HepG2 (cell line): ENCODE results near the gene MFRP. TPM values are rescaled to one million over a fixed set of nuclear protein-coding genes. Genes with fewer than 3 reads are reported as not detected.
A peak's percentile ranks its signal among the peaks of the same experiment; 100 is the strongest.

Experiments used
- CEBPB ChIP-seq: IDR thresholded peaks from 2 replicates; pipeline ENCODE4 v1.6.1; 2011; ENCODE audit warnings: low read depth, low read length, improper control_type of control experiment, borderline replicate concordance
- GABPB1 ChIP-seq: IDR thresholded peaks from 2 replicates; pipeline ENCODE4 v1.6.1; 2016; ENCODE audit warnings: mild to moderate bottlenecking, missing genetic modification reagents, moderate library complexity, missing compliant biosample characterization
- HES4 ChIP-seq: sonication (generic); formaldehyde crosslinking; IDR thresholded peaks from 2 replicates; pipeline ENCODE4 v1.9.0; 2021; ENCODE audit warnings: mild to moderate bottlenecking, missing genetic modification reagents, borderline replicate concordance
- HOXA5 ChIP-seq: sonication (generic); formaldehyde crosslinking; IDR thresholded peaks from 2 replicates; pipeline ENCODE4 v1.4.0; 2020; ENCODE audit warnings: missing genetic modification reagents
- JUND ChIP-seq: sonication (generic); formaldehyde crosslinking; IDR thresholded peaks from 2 replicates; pipeline ENCODE4 v1.8.0; 2022; ENCODE audit warnings: mild to moderate bottlenecking, missing genetic modification reagents
- KLF16 ChIP-seq, 2 experiments: sonication (generic) in 1 of 2; formaldehyde crosslinking in 1 of 2; IDR thresholded peaks; 2 replicates each; pipeline versions ENCODE4 v1.6.1 to v1.8.0; 2016 to 2023; ENCODE audit warnings: missing genetic modification reagents in 2 of 2, missing compliant biosample characterization in 1 of 2
- MXD4 ChIP-seq: IDR thresholded peaks from 2 replicates; pipeline ENCODE4 v1.6.1; 2016; ENCODE audit warnings: mild to moderate bottlenecking, missing biosample characterization, missing genetic modification reagents
- NFKB2 ChIP-seq: sonication (generic); formaldehyde crosslinking; IDR thresholded peaks from 2 replicates; pipeline ENCODE4 v1.4.0; 2020; ENCODE audit warnings: missing genetic modification reagents, borderline replicate concordance
- NONO ChIP-seq, 2 experiments: fragments of 450-650 bp in 1 of 2; sonication (generic) in 1 of 2; formaldehyde crosslinking in 1 of 2; IDR thresholded peaks in 1 of 2; conservative IDR thresholded peaks in 1 of 2; 2 replicates each; pipeline versions ENCODE4 v1.6.1 to v1.8.0; 2017 to 2022; ENCODE audit warnings: mild to moderate bottlenecking in 1 of 2, missing genetic modification reagents in 1 of 2, moderate library complexity in 1 of 2
- NR2F6 ChIP-seq, 2 experiments: IDR thresholded peaks; 2 replicates each; pipeline ENCODE4 v1.6.1; 2016; ENCODE audit warnings: antibody characterized with exemption in 1 of 2, mild to moderate bottlenecking in 1 of 2
- PAX8 ChIP-seq: sonication (generic); formaldehyde crosslinking; IDR thresholded peaks from 2 replicates; pipeline ENCODE4 v1.8.0; 2022; ENCODE audit warnings: mild to moderate bottlenecking, missing genetic modification reagents, borderline replicate concordance
- POLR2A ChIP-seq, 2 experiments: IDR thresholded peaks; 2 replicates each; pipeline ENCODE4 v1.6.1; 2011; ENCODE audit warnings: low read depth in 2 of 2, low read length in 2 of 2, mild to moderate bottlenecking in 1 of 2, moderate library complexity in 1 of 2; ENCODE audit not compliant: insufficient read depth in 1 of 2
- SALL1 ChIP-seq: sonication (generic); formaldehyde crosslinking; IDR thresholded peaks from 2 replicates; pipeline ENCODE4 v1.8.0; 2022; ENCODE audit warnings: mild to moderate bottlenecking, missing genetic modification reagents
- TAF1 ChIP-seq: sonication (generic); formaldehyde crosslinking; IDR thresholded peaks from 2 replicates; pipeline ENCODE4 v1.4.0; 2020; ENCODE audit warnings: missing genetic modification reagents
- TEAD2 ChIP-seq: sonication (generic); formaldehyde crosslinking; IDR thresholded peaks from 2 replicates; pipeline ENCODE4 v1.9.0; 2021; ENCODE audit warnings: missing genetic modification reagents
- TFDP2 ChIP-seq: sonication (generic); formaldehyde crosslinking; IDR thresholded peaks from 2 replicates; pipeline ENCODE4 v1.4.0; 2020; ENCODE audit warnings: missing genetic modification reagents
- ZBTB42 ChIP-seq: sonication (generic); formaldehyde crosslinking; IDR thresholded peaks from 2 replicates; pipeline ENCODE4 v1.5.0; 2020; ENCODE audit warnings: mild to moderate bottlenecking, missing genetic modification reagents
- ZFP41 ChIP-seq: sonication (generic); formaldehyde crosslinking; IDR thresholded peaks from 2 replicates; pipeline ENCODE4 v1.4.0; 2020; ENCODE audit warnings: mild to moderate bottlenecking, missing genetic modification reagents, borderline replicate concordance
- ZNF205 ChIP-seq: IDR thresholded peaks from 2 replicates; pipeline ENCODE4 v1.6.1; 2018; ENCODE audit warnings: missing biosample characterization, missing genetic modification reagents
- ZNF335 ChIP-seq: sonication (generic); formaldehyde crosslinking; IDR thresholded peaks from 2 replicates; pipeline ENCODE4 v1.4.0; 2020; ENCODE audit warnings: missing genetic modification reagents
- ZNF382 ChIP-seq: sonication (generic); formaldehyde crosslinking; IDR thresholded peaks from 2 replicates; pipeline ENCODE4 v1.5.0; 2020; ENCODE audit warnings: missing genetic modification reagents, mild to moderate bottlenecking, borderline replicate concordance
- ZNF563 ChIP-seq: sonication (generic); formaldehyde crosslinking; IDR thresholded peaks from 2 replicates; pipeline ENCODE4 v1.8.0; 2022; ENCODE audit warnings: mild to moderate bottlenecking, moderate library complexity, missing genetic modification reagents
- ZNF777 ChIP-seq: sonication (generic); formaldehyde crosslinking; IDR thresholded peaks from 2 replicates; pipeline ENCODE4 v1.4.0; 2020; ENCODE audit warnings: missing genetic modification reagents
- ZSCAN29 ChIP-seq: sonication (generic); formaldehyde crosslinking; conservative IDR thresholded peaks from 2 replicates; pipeline ENCODE4 v1.4.0; 2020; ENCODE audit warnings: mild to moderate bottlenecking, missing genetic modification reagents
- ZSCAN31 ChIP-seq: sonication (generic); formaldehyde crosslinking; IDR thresholded peaks from 2 replicates; pipeline ENCODE4 v1.5.0; 2020; ENCODE audit warnings: low read depth, mild to moderate bottlenecking, missing genetic modification reagents
- polyA plus RNA-seq, 8 experiments: library from polyadenylated mRNA; depleted of rRNA in 3 of 8; stranded (reverse) in 7 of 8; unstranded in 1 of 8; fragments of >200 nt; fragmentation: Illumina TruSeq in 4 of 8; extraction: Trizol in 4 of 8; gene quantifications; 2 replicates each; pipeline versions ENCODE4 v1.2.1 to v1.2.3, GENCODE V29; 2011 to 2016; ENCODE audit warnings: low read depth in 4 of 8, missing spikeins in 1 of 8, mixed read lengths in 1 of 8; ENCODE audit not compliant: insufficient read depth in 1 of 8
- total RNA-seq, 5 experiments: library from RNA; depleted of rRNA; stranded (reverse); fragments of >200 nt; fragmentation: Illumina TruSeq; extraction: Trizol; gene quantifications; 2 replicates each; pipeline ENCODE4 v1.2.3, GENCODE V29; 2016; ENCODE audit warnings: low read depth in 1 of 5
- TF ChIP-seq, protein P1 (sequence below): sonication (generic); formaldehyde crosslinking; IDR thresholded peaks from 2 replicates; pipeline ENCODE4 v1.4.0; 2020; ENCODE audit warnings: mild to moderate bottlenecking, missing genetic modification reagents, borderline replicate concordance

MFRP gene
- total and polyA plus RNA-seq, 2 of the 13 experiments (the other 11 are each of a cell fraction or from before 2014, with no cell fraction given) = not detected

- peak; percentile 66; the same call in 1 of the 2 replicates for TF ChIP-seq NFKB2
- peak; percentile 79 to 84 for TF ChIP-seq POLR2A (IDR thresholded peaks at IDR 0.05; ENCODE audit: insufficient read depth in 1 of 2, low read depth in 2 of 2, low read length in 2 of 2)
- no peak for TF ChIP-seq ZBTB42 (CRISPR knock-in tag)
- TF ChIP-seq ZNF777 (CRISPR knock-in tag) = peak; percentile 49; the same call in 1 of the 2 replicates
- no peak for TF ChIP-seq ZNF563 (CRISPR knock-in tag)
- TF ChIP-seq HOXA5 (CRISPR knock-in tag) = 0 out of 2 replicates have a peak, but pooled peaks have one; percentile 38
- TF ChIP-seq JUND (CRISPR knock-in tag) = no peak
- no peak for TF ChIP-seq MXD4 (CRISPR knock-in tag)
- 0 out of 2 replicates have a peak, but pooled peaks have one; percentile 27 for TF ChIP-seq TEAD2 (CRISPR knock-in tag)
- TF ChIP-seq CEBPB = no peak
- TF ChIP-seq ZFP41 (CRISPR knock-in tag) = no peak
- TF ChIP-seq ZNF335 (CRISPR knock-in tag) = peak; percentile 28; the same call in 1 of the 2 replicates
- TF ChIP-seq NR2F6 (IDR thresholded peaks at IDR 0.05) = peak; percentile 65
- no peak for TF ChIP-seq NR2F6 (CRISPR knock-in tag; IDR thresholded peaks at IDR 0.05)
- TF ChIP-seq, protein P1, sequence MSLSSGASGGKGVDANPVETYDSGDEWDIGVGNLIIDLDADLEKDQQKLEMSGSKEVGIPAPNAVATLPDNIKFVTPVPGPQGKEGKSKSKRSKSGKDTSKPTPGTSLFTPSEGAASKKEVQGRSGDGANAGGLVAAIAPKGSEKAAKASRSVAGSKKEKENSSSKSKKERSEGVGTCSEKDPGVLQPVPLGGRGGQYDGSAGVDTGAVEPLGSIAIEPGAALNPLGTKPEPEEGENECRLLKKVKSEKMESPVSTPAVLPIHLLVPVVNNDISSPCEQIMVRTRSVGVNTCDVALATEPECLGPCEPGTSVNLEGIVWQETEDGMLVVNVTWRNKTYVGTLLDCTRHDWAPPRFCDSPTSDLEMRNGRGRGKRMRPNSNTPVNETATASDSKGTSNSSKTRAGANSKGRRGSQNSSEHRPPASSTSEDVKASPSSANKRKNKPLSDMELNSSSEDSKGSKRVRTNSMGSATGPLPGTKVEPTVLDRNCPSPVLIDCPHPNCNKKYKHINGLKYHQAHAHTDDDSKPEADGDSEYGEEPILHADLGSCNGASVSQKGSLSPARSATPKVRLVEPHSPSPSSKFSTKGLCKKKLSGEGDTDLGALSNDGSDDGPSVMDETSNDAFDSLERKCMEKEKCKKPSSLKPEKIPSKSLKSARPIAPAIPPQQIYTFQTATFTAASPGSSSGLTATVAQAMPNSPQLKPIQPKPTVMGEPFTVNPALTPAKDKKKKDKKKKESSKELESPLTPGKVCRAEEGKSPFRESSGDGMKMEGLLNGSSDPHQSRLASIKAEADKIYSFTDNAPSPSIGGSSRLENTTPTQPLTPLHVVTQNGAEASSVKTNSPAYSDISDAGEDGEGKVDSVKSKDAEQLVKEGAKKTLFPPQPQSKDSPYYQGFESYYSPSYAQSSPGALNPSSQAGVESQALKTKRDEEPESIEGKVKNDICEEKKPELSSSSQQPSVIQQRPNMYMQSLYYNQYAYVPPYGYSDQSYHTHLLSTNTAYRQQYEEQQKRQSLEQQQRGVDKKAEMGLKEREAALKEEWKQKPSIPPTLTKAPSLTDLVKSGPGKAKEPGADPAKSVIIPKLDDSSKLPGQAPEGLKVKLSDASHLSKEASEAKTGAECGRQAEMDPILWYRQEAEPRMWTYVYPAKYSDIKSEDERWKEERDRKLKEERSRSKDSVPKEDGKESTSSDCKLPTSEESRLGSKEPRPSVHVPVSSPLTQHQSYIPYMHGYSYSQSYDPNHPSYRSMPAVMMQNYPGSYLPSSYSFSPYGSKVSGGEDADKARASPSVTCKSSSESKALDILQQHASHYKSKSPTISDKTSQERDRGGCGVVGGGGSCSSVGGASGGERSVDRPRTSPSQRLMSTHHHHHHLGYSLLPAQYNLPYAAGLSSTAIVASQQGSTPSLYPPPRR (CRISPR knock-in tag) = no peak
- peak; percentile 76 for TF ChIP-seq GABPB1 (CRISPR knock-in tag)
- no peak for TF ChIP-seq ZNF205
- TF ChIP-seq TAF1 (CRISPR knock-in tag) = peak; percentile 88
- TF ChIP-seq NONO (IDR thresholded peaks at IDR 0.05) = no peak
- no peak for TF ChIP-seq NONO (CRISPR knock-in tag; conservative IDR thresholded peaks at IDR 0.05)
- 0 out of 2 replicates have a peak, but pooled peaks have one; percentile 35 for TF ChIP-seq ZSCAN31 (CRISPR knock-in tag)
- no peak for TF ChIP-seq HES4
- no peak for TF ChIP-seq ZSCAN29
- TF ChIP-seq PAX8 (CRISPR knock-in tag) = no peak
- TF ChIP-seq ZNF382 (CRISPR knock-in tag) = no peak
- TF ChIP-seq SALL1 = no peak
- TF ChIP-seq TFDP2 (CRISPR knock-in tag) = peak; percentile 96
- peak in 1 of 2 experiments; percentile 37; a peak in 1 of 4 replicates for TF ChIP-seq KLF16 (CRISPR knock-in tag; IDR thresholded peaks at IDR 0.05)
Observed at GRCh38 chr11:119334174-119334930, 12.2 kb downstream of the MFRP start, which contains the start of gene RNF26 (continued).
